RPMI7951 (cell line): ENCODE results near the gene ATP6AP1. TPM values are rescaled to one million over a fixed set of nuclear protein-coding genes. Genes with fewer than 3 reads are reported as not detected.

Source experiments
- total RNA-seq: library from RNA; depleted of rRNA; stranded (reverse); fragments of >200 nt; shearing (Covaris generic); gene quantifications from 2 replicates; pipeline ENCODE4 v1.2.3, GENCODE V29; 2014; rRNA removed

The ATP6AP1 gene
- total RNA-seq, 1 experiment from 2014 or later = 29.0 TPM

Other genes with a start within 250 kb of the ATP6AP1 start
- gene OPN1MW, start 246.1 kb upstream of the ATP6AP1 start, total RNA-seq = not detected in 2 replicates
- gene OPN1MW2, start 208.9 kb upstream of the ATP6AP1 start, total RNA-seq = not detected in 2 replicates
- gene OPN1MW3, start 171.1 kb upstream of the ATP6AP1 start, total RNA-seq = not detected in 2 replicates
- gene TEX28, start 133.6 kb upstream of the ATP6AP1 start, total RNA-seq = not detected in 2 replicates
- gene TKTL1, start 132.9 kb upstream of the ATP6AP1 start, total RNA-seq = not detected in 2 replicates
- 375 and 579 TPM in 2 replicates for gene FLNA, start 54.0 kb upstream of the ATP6AP1 start, total RNA-seq
- 27.6 and 29.8 TPM in 2 replicates for gene EMD, start 49.4 kb upstream of the ATP6AP1 start, total RNA-seq
- gene RPL10, start 30.3 kb upstream of the ATP6AP1 start, total RNA-seq = 2,378 and 3,972 TPM in 2 replicates
- gene DNASE1L1, start 19.4 kb upstream of the ATP6AP1 start, total RNA-seq = 12.6 and 14.3 TPM in 2 replicates
- gene TAFAZZIN, start 17.1 kb upstream of the ATP6AP1 start, total RNA-seq = 9.6 and 9.8 TPM in 2 replicates
- 58.0 and 58.6 TPM in 2 replicates for gene GDI1, start 8.5 kb downstream of the ATP6AP1 start, total RNA-seq
- 37.8 and 45.0 TPM in 2 replicates for gene FAM50A, start 15.5 kb downstream of the ATP6AP1 start, total RNA-seq
- 3.9 and 5.4 TPM in 2 replicates for gene PLXNA3, start 29.6 kb downstream of the ATP6AP1 start, total RNA-seq
- gene LAGE3, start 50.6 kb downstream of the ATP6AP1 start, total RNA-seq = 28.8 and 40.4 TPM in 2 replicates
- 46.0 and 50.1 TPM in 2 replicates for gene UBL4A, start 57.9 kb downstream of the ATP6AP1 start, total RNA-seq
- gene SLC10A3, start 62.0 kb downstream of the ATP6AP1 start, total RNA-seq = 19.5 and 25.6 TPM in 2 replicates
- 16.5 and 22.3 TPM in 2 replicates for gene FAM3A, start 87.6 kb downstream of the ATP6AP1 start, total RNA-seq
- 50.1 and 82.3 TPM in 2 replicates for gene G6PD, start 118.2 kb downstream of the ATP6AP1 start, total RNA-seq
- 11.2 and 16.5 TPM in 2 replicates for gene IKBKG, start 118.9 kb downstream of the ATP6AP1 start, total RNA-seq
- not detected in 2 replicates for gene CTAG1A, start 156.5 kb downstream of the ATP6AP1 start, total RNA-seq
- gene CTAG1B, start 190.6 kb downstream of the ATP6AP1 start, total RNA-seq = not detected in 2 replicates
- 0.29 TPM in 1 of 2 replicates, not detected in the other for gene CTAG2, start 224.9 kb downstream of the ATP6AP1 start, total RNA-seq